ENCODE measurements around the gene ELP2.

DNA sequence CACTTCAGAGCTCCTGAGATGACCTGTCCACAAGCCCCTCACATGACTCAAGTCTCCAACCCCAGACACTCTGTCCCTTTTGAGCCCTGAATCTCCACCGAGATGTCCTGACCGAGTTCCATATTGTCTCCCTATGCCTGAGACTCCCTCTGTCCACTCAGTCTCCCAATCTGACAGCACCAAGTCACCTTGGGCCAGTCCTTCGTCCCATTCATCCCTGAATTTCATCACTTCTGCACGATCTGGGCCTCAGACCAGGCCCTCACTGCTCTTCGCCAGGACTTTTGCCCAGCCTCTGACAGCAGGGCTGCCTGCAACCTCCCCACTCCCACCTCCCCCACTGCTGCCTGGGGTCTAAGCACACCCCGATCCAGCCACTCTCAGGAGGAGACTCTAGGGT is 53.3 kb downstream of the ELP2 start:
- TF ChIP-seq, protein P1, sequence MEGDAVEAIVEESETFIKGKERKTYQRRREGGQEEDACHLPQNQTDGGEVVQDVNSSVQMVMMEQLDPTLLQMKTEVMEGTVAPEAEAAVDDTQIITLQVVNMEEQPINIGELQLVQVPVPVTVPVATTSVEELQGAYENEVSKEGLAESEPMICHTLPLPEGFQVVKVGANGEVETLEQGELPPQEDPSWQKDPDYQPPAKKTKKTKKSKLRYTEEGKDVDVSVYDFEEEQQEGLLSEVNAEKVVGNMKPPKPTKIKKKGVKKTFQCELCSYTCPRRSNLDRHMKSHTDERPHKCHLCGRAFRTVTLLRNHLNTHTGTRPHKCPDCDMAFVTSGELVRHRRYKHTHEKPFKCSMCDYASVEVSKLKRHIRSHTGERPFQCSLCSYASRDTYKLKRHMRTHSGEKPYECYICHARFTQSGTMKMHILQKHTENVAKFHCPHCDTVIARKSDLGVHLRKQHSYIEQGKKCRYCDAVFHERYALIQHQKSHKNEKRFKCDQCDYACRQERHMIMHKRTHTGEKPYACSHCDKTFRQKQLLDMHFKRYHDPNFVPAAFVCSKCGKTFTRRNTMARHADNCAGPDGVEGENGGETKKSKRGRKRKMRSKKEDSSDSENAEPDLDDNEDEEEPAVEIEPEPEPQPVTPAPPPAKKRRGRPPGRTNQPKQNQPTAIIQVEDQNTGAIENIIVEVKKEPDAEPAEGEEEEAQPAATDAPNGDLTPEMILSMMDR (IDR thresholded peaks at IDR 0.05; ENCODE audit: control extremely low read depth in 1 of 3, insufficient read depth in 1 of 3, low read depth in 1 of 3, low read length in 3 of 3): no peak
- TF ChIP-seq CBX8 (IDR thresholded peaks at IDR 0.05; ENCODE audit: borderline replicate concordance, low read depth, low read length): no peak
- no peak for TF ChIP-seq TAF7 (optimal IDR thresholded peaks at IDR 0.05; ENCODE audit: borderline replicate concordance, low read depth, low read length)
- no peak for TF ChIP-seq RAD21 (IDR thresholded peaks at IDR 0.05 in 1 of 2, conservative IDR thresholded peaks at IDR 0.05 in 1 of 2; ENCODE audit: low read depth in 2 of 2, low read length in 2 of 2)
- no peak for TF ChIP-seq RNF2 (IDR thresholded peaks at IDR 0.05; ENCODE audit: borderline replicate concordance, low read depth, low read length, missing control alignments, poor library complexity, severe bottlenecking)
- TF ChIP-seq, protein P2, sequence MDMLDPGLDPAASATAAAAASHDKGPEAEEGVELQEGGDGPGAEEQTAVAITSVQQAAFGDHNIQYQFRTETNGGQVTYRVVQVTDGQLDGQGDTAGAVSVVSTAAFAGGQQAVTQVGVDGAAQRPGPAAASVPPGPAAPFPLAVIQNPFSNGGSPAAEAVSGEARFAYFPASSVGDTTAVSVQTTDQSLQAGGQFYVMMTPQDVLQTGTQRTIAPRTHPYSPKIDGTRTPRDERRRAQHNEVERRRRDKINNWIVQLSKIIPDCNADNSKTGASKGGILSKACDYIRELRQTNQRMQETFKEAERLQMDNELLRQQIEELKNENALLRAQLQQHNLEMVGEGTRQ (IDR thresholded peaks at IDR 0.05; ENCODE audit: low read length): no peak
- TF ChIP-seq POLR2A (IDR thresholded peaks at IDR 0.05; ENCODE audit: control extremely low read depth in 1 of 2, low read depth in 2 of 2, low read length in 2 of 2): no peak
